Tibial nerve (tissue), 3 donors: ENCODE measurements around the gene NALCN.

Source experiments
- CTCF ChIP-seq, 5 experiments: fragments of 200-600 bp in 3 of 5; fragments of 450-650 bp in 2 of 5; sonication (generic) in 3 of 5; IDR thresholded peaks; one replicate each; pipeline ENCODE4 v1.5.1; 2016 to 2019; ENCODE audit warnings: antibody characterized with exemption in 5 of 5, mild to moderate bottlenecking in 3 of 5, moderate library complexity in 2 of 5
- POLR2A ChIP-seq, 2 donors: fragments of 450-650 bp; IDR thresholded peaks; one replicate each; pipeline ENCODE4 v1.6.1; 2017; ENCODE audit warnings: antibody characterized with exemption in 2 of 2, mild to moderate bottlenecking in 2 of 2, moderate library complexity in 2 of 2

DNA sequence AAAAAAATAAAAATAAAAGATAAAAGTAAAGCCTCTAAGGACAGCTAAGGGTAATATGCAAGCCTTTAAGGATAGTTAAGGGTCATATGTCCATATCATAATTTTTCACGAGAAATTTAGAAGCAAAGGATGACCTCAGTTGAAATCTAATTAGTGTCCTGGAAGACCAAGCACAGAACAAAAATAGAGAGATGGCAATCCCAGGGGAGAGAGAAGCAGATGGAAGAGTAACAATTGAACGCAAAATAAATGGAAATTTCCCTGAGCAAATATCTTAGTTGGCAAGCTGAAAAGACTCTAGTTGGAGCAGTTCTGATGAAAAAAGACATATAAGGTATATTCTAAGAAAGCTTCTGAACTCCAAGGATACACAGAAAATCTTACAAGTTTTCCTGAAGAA is 275.4 kb downstream of the NALCN start:
- TF ChIP-seq CTCF (IDR thresholded peaks at IDR 0.05) (no peak), POLR2A (IDR thresholded peaks at IDR 0.05) (no peak)
